AG09319 (cell line): ENCODE measurements around the gene SPOCD1.

ENCODE experiments used
- DNase-seq: peaks from one replicate; pipeline ENCODE4 v3.0.0-alpha.2; 2010; ENCODE audit warnings: low read depth; ENCODE audit errors: extremely low read depth
- CTCF ChIP-seq: IDR thresholded peaks from 2 replicates; pipeline ENCODE4 v1.5.1; 2011; ENCODE audit warnings: low read depth, mild to moderate bottlenecking, inconsistent platforms, low read length, moderate library complexity

Gene SPOCD1

DNA sequence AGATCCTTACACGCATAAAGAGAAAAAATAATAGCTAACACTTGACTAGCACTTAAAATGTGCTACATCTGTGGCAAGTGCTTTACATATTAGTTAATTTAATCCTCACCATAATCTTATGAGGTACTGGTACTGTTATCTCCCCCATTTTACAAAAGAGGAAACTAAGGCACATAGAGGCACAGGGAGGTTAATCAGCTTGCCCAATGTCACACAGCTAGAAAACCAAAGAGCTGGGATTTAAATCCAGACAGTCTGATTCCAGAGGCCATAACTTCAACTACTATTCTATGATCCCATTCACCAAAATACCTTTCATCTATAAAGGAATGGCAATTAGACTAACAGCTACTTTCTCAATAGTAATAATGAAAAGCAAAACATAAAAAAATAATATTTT is 11.7 kb downstream of the SPOCD1 start:
- no peak for TF ChIP-seq CTCF
- DNase-seq: no peak

DNA sequence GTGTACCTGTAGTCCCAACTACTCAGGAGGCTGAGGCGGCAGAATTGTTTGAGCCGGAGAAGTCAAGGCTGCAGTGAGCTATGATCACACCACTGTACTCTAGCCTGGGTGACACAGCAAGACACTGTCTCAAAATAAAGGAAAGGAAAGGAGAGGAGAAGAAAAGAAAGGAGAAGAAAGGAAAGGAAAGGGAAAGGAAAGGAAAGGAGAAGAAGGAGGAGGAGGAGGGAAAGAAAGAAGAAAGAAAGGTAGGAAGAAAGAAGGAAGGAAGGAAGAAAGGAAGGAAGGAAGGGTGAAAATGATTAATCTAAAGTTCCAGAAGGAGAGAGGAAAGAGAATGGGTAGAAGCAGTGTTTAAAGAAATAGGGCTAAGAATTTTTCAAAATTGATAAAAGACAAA is 12.2 kb downstream of the SPOCD1 start:
- no peak for DNase-seq
- no peak for TF ChIP-seq CTCF

- no peak for DNase-seq
- TF ChIP-seq CTCF: no peak
These were observed 13.4 kb downstream of the SPOCD1 start for GRCh38 chr1:31802190-31803150.

- no peak for TF ChIP-seq CTCF
- no peak for DNase-seq
These were observed 14.4 kb downstream of the SPOCD1 start for GRCh38 chr1:31801458-31801857.

DNA sequence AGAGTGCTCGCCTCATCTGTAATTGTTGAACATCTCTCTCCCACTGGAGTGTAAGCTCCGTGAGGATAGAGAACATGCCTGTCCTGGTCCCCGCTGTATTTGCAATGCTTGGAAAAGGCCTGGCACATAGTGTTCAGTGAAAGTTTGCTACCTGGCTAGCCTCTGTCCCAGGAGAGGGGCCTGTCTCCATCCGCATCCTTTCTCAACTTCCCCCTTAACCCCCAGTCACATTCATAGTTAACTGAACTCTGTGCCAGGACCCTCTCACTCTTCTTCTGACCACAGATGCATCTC is 15.2 kb downstream of the SPOCD1 start:
- no peak for DNase-seq
- TF ChIP-seq CTCF: no peak

DNA sequence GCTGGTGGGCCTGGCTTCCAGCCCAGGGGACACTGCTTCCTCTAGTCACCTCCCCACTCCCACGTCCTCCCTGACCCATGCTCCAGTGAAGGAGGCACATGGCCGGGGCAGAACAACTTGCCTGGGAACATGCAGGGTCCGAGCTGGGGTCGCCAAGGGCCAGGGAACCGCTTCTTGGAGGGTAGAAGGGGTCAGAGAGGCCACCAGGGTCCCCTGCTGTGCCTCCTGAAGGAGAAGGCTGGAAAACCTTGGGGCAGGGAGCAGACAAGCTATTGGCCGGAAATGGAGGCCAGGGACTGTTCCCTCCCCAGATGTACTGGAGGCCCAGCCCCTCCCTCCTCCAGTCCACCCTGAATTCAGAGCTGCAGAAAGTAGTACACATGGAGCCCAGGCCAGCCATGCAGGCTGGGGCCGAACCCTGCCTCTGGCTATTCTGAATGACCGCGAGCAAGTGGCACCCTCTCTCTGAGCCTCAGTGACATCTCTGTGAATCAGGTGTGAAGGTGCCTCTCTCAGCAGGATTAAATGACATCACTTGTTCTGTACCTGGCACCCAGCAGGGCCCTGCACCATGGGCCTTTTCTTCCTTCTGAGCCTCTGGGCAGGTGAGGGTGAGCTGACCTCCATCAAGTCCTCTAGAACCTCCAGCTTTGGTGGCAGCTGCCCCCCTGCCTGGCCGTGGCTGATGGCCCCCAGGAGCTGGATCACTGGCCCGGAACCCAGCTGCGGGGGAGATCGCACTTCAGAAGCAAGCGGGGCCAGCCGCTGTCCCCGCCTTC is 15.7 kb downstream of the SPOCD1 start:
- no peak for DNase-seq
- no peak for TF ChIP-seq CTCF
